Keratinocyte (primary cell): ENCODE measurements around the gene GRAMD1C. TPM values are rescaled to one million over a fixed set of nuclear protein-coding genes. Genes with fewer than 3 reads are reported as not detected.

Experiments used
- DNase-seq: peaks from one replicate; pipeline ENCODE4 v3.0.0-alpha.2; 2011; ENCODE audit warnings: low read depth, missing footprints, low spot score
- FAIRE-seq: peaks from 2 replicates; lab custom pipeline; 2011; peaks lifted over from hg19 to GRCh38; lab: Jason Lieb, UNC
- H2AFZ ChIP-seq: 2 replicates; pipeline ENCODE4 v1.6.0; 2012; ENCODE audit warnings: low read length, control low read depth, inconsistent platforms; ENCODE audit not compliant: control insufficient read depth
- H3K27ac ChIP-seq: 2 replicates; pipeline ENCODE4 v1.5.1; 2011; ENCODE audit warnings: low read length; ENCODE audit not compliant: control insufficient read depth, insufficient read depth
- H3K27me3 ChIP-seq: 3 replicates; pipeline ENCODE4 v1.6.0; 2011; ENCODE audit warnings: low read length; ENCODE audit not compliant: control insufficient read depth, insufficient read depth; ENCODE audit errors: extremely low read depth
- H3K36me3 ChIP-seq, 2 experiments: 2 replicates in 1 of 2; 3 replicates in 1 of 2; pipeline ENCODE4 v1.5.1; 2011; ENCODE audit warnings: low read length in 2 of 2, mild to moderate bottlenecking in 1 of 2; ENCODE audit not compliant: control insufficient read depth in 2 of 2, insufficient read depth in 2 of 2; ENCODE audit errors: extremely low read depth in 1 of 2
- H3K4me1 ChIP-seq: 3 replicates; pipeline ENCODE4 v1.5.1; 2011; ENCODE audit warnings: low read length; ENCODE audit not compliant: control insufficient read depth, insufficient read depth; ENCODE audit errors: extremely low read depth
- H3K4me2 ChIP-seq: 3 replicates; pipeline ENCODE4 v1.6.0; 2011; ENCODE audit warnings: low read depth, low read length; ENCODE audit not compliant: control insufficient read depth, insufficient read depth; ENCODE audit errors: extremely low read depth
- H3K4me3 ChIP-seq, 3 experiments: fragments of 200-600 bp in 1 of 3; sonication (generic) in 1 of 3; 2 replicates in 2 of 3; 3 replicates in 1 of 3; pipeline ENCODE4 v1.5.1; 2011 to 2016; ENCODE audit warnings: low read length in 3 of 3, mild to moderate bottlenecking in 3 of 3, control low read depth in 2 of 3, inconsistent platforms in 1 of 3, low read depth in 1 of 3, mixed read lengths in 1 of 3, mixed run types in 1 of 3, moderate library complexity in 1 of 3; ENCODE audit not compliant: control insufficient read depth in 2 of 3, insufficient read depth in 2 of 3; ENCODE audit errors: extremely low read depth in 1 of 3
- H3K79me2 ChIP-seq: 2 replicates; pipeline ENCODE4 v1.6.0; 2012; ENCODE audit warnings: low read length; ENCODE audit not compliant: control insufficient read depth, insufficient read depth
- H3K9ac ChIP-seq: 3 replicates; pipeline ENCODE4 v1.6.0; 2011; ENCODE audit warnings: low read length; ENCODE audit not compliant: control insufficient read depth, insufficient read depth; ENCODE audit errors: extremely low read depth
- H3K9me1 ChIP-seq: 3 replicates; pipeline ENCODE4 v1.6.0; 2011; ENCODE audit warnings: low read length; ENCODE audit not compliant: control insufficient read depth, insufficient read depth; ENCODE audit errors: extremely low read depth
- H3K9me3 ChIP-seq: 2 replicates; pipeline ENCODE4 v1.5.1; 2012; ENCODE audit warnings: low read depth, low read length; ENCODE audit not compliant: control insufficient read depth
- H4K20me1 ChIP-seq: 3 replicates; pipeline ENCODE4 v1.6.0; 2011; ENCODE audit warnings: low read length; ENCODE audit not compliant: control insufficient read depth, insufficient read depth; ENCODE audit errors: extremely low read depth
- CTCF ChIP-seq, 3 experiments: IDR thresholded peaks in 1 of 3; conservative IDR thresholded peaks in 1 of 3; optimal IDR thresholded peaks in 1 of 3; 2 replicates in 2 of 3; 3 replicates in 1 of 3; pipeline versions ENCODE3 to v1.5.1; 2011; ENCODE audit warnings: low read length in 3 of 3, mild to moderate bottlenecking in 3 of 3, moderate library complexity in 2 of 3, control low read depth in 1 of 3, inconsistent platforms in 1 of 3; ENCODE audit not compliant: insufficient read depth in 2 of 3; ENCODE audit errors: extremely low read depth in 1 of 3
- EZH2 ChIP-seq: IDR thresholded peaks from one replicate; pipeline ENCODE4 v1.6.1; 2012; ENCODE audit warnings: inconsistent platforms, mild to moderate bottlenecking, low read length, moderate library complexity
- dilution Hi-C: fragments of 300-500 bp; cut with MboI; formaldehyde crosslinking; loops from one replicate; pipeline ENCODE4 v1.7.0; 2020; ENCODE audit warnings: low sequenced_read_pairs; ENCODE audit not compliant: extremely low pct_ligation_motif_present
- polyA plus RNA-seq, 5 experiments: library from polyadenylated mRNA; depleted of rRNA in 3 of 5; stranded (reverse) in 3 of 5; stranded (forward) in 1 of 5; unstranded in 1 of 5; fragments of >200 nt; gene quantifications; 1 replicate in 1 of 5; 2 replicates in 3 of 5; 3 replicates in 1 of 5; pipeline versions ENCODE4 v1.2.1 to v1.2.3, GENCODE V29; 2011 to 2012; ENCODE audit warnings: missing spikeins in 2 of 5, low read depth in 1 of 5, low replicate concordance in 1 of 5

GRAMD1C gene
- polyA plus RNA-seq, 1 donor (not counting 4 experiments of a cell fraction or from before 2014, with no cell fraction given), result 2.7 TPM

GRCh38 chr3:113968986-113969385, 130.4 kb downstream of the GRAMD1C start:
- Histone ChIP-seq H4K20me1 (no peaks in the 10 kb centered on the region), H3K9ac (no peak overlapping the region), H3K36me3 (no peaks in the 10 kb centered on the region), H3K27ac (no peak overlapping the region), H3K27me3 (no peaks in the 10 kb centered on the region), H3K4me2 (no peak overlapping the region), H3K4me1 (no peaks in the 10 kb centered on the region), H3K9me1 (no peaks in the 10 kb centered on the region), H3K9me3 (no peaks in the 10 kb centered on the region), H3K79me2 (no peaks in the 10 kb centered on the region), H2AFZ (no peak overlapping the region), H3K4me3 (no peak overlapping the region)
- no peak for TF ChIP-seq EZH2
- no peak for TF ChIP-seq CTCF (optimal IDR thresholded peaks at IDR 0.05 in 1 of 3, IDR thresholded peaks at IDR 0.05 in 1 of 3, conservative IDR thresholded peaks at IDR 0.05 in 1 of 3; ENCODE audit: extremely low read depth in 1 of 3, insufficient read depth in 2 of 3, low read length in 3 of 3)
- FAIRE-seq, result no peak
- dilution Hi-C loops, result no loop called here
- DNase-seq, result no peak

GRCh38 chr3:113977822-113978221, 139.2 kb downstream of the GRAMD1C start:
- H3K4me3 ChIP-seq, result no peak overlapping the region

More at GRCh38 chr3:113977822-113978221, 139.2 kb downstream of the GRAMD1C start:
- H2AFZ ChIP-seq, result no peak overlapping the region
- no peaks in the 10 kb centered on the region for H3K9me3 ChIP-seq
- no peak for FAIRE-seq
- no peaks in the 10 kb centered on the region for H3K27me3 ChIP-seq
- no peaks in the 10 kb centered on the region for H4K20me1 ChIP-seq
- H3K9me1 ChIP-seq, result no peaks in the 10 kb centered on the region
- no peaks in the 10 kb centered on the region for H3K79me2 ChIP-seq
- dilution Hi-C loops, result no loop called here
- H3K9ac ChIP-seq, result no peak overlapping the region
- TF ChIP-seq CTCF (optimal IDR thresholded peaks at IDR 0.05 in 1 of 3, IDR thresholded peaks at IDR 0.05 in 1 of 3, conservative IDR thresholded peaks at IDR 0.05 in 1 of 3; ENCODE audit: extremely low read depth in 1 of 3, insufficient read depth in 2 of 3, low read length in 3 of 3), result no peak
- no peak for TF ChIP-seq EZH2
- H3K4me2 ChIP-seq, result no peak overlapping the region
- no peaks in the 10 kb centered on the region for H3K36me3 ChIP-seq
- no peak overlapping the region for H3K27ac ChIP-seq
- DNase-seq, result no peak
- no peaks in the 10 kb centered on the region for H3K4me1 ChIP-seq
